ENCODE measurements around the gene TCF4. TPM values are rescaled to one million over a fixed set of nuclear protein-coding genes. Genes with fewer than 3 reads are reported as not detected.

The TCF4 gene
- total RNA-seq, 1 experiment from 2014 or later: 0.42 TPM

- POLR2A ChIA-PET: no interaction called here
- TF ChIP-seq SRF (IDR thresholded peaks at IDR 0.05; ENCODE audit: low read depth): no peak
- no peak for TF ChIP-seq ZFX (IDR thresholded peaks at IDR 0.05)
- no peak for TF ChIP-seq MAX (IDR thresholded peaks at IDR 0.05)
- TF ChIP-seq ZNF274 (IDR thresholded peaks at IDR 0.05; ENCODE audit: low read depth, low read length): no peak
- no peak for TF ChIP-seq POLR2AphosphoS5 (IDR thresholded peaks at IDR 0.05; ENCODE audit: low read depth, low read length)
- no peak for TF ChIP-seq SP1 (IDR thresholded peaks at IDR 0.05; ENCODE audit: low read depth)
- TF ChIP-seq YY1 (IDR thresholded peaks at IDR 0.05; ENCODE audit: extremely low read depth, insufficient replicate concordance, low read depth, low read length): no peak
- no peak for TF ChIP-seq POLR2A (IDR thresholded peaks at IDR 0.05; ENCODE audit: borderline replicate concordance, extremely low read depth, insufficient read depth, insufficient read length)
- no peak for TF ChIP-seq TCF7L2 (IDR thresholded peaks at IDR 0.05; ENCODE audit: borderline replicate concordance, extremely low read depth, insufficient read depth, insufficient read length)
- no peak for TF ChIP-seq EGR1 (IDR thresholded peaks at IDR 0.05; ENCODE audit: low read depth)
- no peak for TF ChIP-seq EZH2 (IDR thresholded peaks at IDR 0.05)
- TF ChIP-seq CEBPB (IDR thresholded peaks at IDR 0.05; ENCODE audit: low read depth): no peak
- no peak for TF ChIP-seq REST (IDR thresholded peaks at IDR 0.05; ENCODE audit: low read depth)
- no peak for TF ChIP-seq RAD21 (IDR thresholded peaks at IDR 0.05; ENCODE audit: low read depth)
- TF ChIP-seq FOSL1 (IDR thresholded peaks at IDR 0.05; ENCODE audit: low read depth): no peak
Observed at GRCh38 chr18:55447672-55448018, 140.3 kb downstream of the TCF4 start.

More at GRCh38 chr18:55447672-55448018, 140.3 kb downstream of the TCF4 start:
- peaks cover 3 to 4% of the 10 kb centered on the region in 2 experiments; a peak in 2 of 4 replicates for H3K9me3 ChIP-seq (ENCODE audit: control insufficient read depth in 1 of 2, insufficient read depth in 1 of 2, low read depth in 1 of 2, low read length in 2 of 2)
- ATAC-seq (no peak), DNase-seq (ENCODE audit: low read depth, low spot score) (no peak)
- H3K36me3 ChIP-seq (ENCODE audit: control insufficient read depth in 1 of 2, insufficient read depth in 2 of 2, low read length in 2 of 2): no peaks in the 10 kb centered on the region
- no peaks in the 10 kb centered on the region for H3K79me2 ChIP-seq (ENCODE audit: insufficient read depth, low read length)
- no peaks in the 10 kb centered on the region for H3K4me1 ChIP-seq (ENCODE audit: control insufficient read depth in 1 of 2, insufficient read depth in 2 of 2, low read length in 2 of 2)
- H3K27ac ChIP-seq (ENCODE audit: low read depth, low read length): no peak overlapping the region
- H3K9me2 ChIP-seq (ENCODE audit: insufficient read depth): no peaks in the 10 kb centered on the region
- intact Hi-C loops (cut with micrococcal nuclease): no loop called here
- no peak overlapping the region for H3K9ac ChIP-seq (ENCODE audit: low read length)
- CTCF ChIA-PET: no interaction called here
- RAD21 ChIA-PET (ENCODE audit: low non-redundant PET in 1 of 2, low total read pairs in 2 of 2, uncharacterized antibody in 2 of 2, unreplicated experiment in 2 of 2): no interaction called here
- no peak overlapping the region for H3K4me3 ChIP-seq (replicated peaks in 1 of 2; ENCODE audit: low read depth in 1 of 2, low read length in 2 of 2)
- H3K4me2 ChIP-seq (ENCODE audit: low read length): no peak overlapping the region
- H4K20me1 ChIP-seq (ENCODE audit: insufficient read depth): no peaks in the 10 kb centered on the region
- no TSS peak for BruUV-seq (replicated peaks)
- no peaks in the 10 kb centered on the region for H3K27me3 ChIP-seq (ENCODE audit: insufficient read depth, low read length)
- H2AFZ ChIP-seq (ENCODE audit: low read depth, low read length, poor library complexity, severe bottlenecking): no peak overlapping the region
